Measurements from ENCODE around the gene SUCO. TPM values are rescaled to one million over a fixed set of nuclear protein-coding genes. Genes with fewer than 3 reads are reported as not detected.

Gene SUCO
- total RNA-seq, 1 experiment from 2014 or later = 32.9 TPM

DNA sequence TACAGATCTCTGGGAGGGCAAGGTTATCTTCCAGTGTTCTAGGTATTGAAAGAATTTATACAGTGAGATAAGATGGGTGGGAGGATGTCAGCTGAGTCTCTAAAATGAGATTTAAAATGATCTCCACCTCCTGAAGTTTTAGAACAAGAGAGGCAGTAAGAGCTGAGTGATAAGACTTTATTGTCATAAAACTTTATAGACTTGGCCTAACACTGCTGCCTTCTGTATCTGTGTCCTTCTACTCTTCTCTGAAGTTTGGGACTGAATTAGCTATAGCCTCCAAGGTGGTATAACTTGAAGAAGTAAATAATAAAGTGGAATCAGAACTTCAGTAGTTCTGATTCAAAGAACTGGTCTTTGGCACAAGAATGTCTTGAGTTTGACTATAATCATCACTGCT, 48.3 kb downstream of the SUCO start:
- POLR2A ChIA-PET (ENCODE audit: low non-redundant PET) = no interaction called here
- intact Hi-C loops (cut with micrococcal nuclease; ENCODE audit: unreplicated experiment) = no loop called here
- no peak for DNase-seq (ENCODE audit: low spot score)
- no TSS peak for BruUV-seq (replicated peaks)
- Histone ChIP-seq H3K9me3 (ENCODE audit: low read depth, low read length, poor library complexity, severe bottlenecking) (no peaks in the 10 kb centered on the region), H3K36me3 (ENCODE audit: insufficient read depth, low read length, poor library complexity, severe bottlenecking) (peaks cover 3% of the 10 kb centered on the region), H3K4me1 (ENCODE audit: insufficient read depth, low read length, poor library complexity, severe bottlenecking) (peaks cover 10% of the 10 kb centered on the region), H3K4me3 (ENCODE audit: low read depth, low read length, poor library complexity, severe bottlenecking) (no peak overlapping the region), H3K27me3 (replicated peaks; ENCODE audit: insufficient read depth, low read depth, low read length, poor library complexity) (no peaks in the 10 kb centered on the region), H3K27ac (ENCODE audit: low read depth, low read length, poor library complexity, severe bottlenecking) (no peak overlapping the region)
- CTCF ChIA-PET = no interaction called here
- TF ChIP-seq, protein P1, sequence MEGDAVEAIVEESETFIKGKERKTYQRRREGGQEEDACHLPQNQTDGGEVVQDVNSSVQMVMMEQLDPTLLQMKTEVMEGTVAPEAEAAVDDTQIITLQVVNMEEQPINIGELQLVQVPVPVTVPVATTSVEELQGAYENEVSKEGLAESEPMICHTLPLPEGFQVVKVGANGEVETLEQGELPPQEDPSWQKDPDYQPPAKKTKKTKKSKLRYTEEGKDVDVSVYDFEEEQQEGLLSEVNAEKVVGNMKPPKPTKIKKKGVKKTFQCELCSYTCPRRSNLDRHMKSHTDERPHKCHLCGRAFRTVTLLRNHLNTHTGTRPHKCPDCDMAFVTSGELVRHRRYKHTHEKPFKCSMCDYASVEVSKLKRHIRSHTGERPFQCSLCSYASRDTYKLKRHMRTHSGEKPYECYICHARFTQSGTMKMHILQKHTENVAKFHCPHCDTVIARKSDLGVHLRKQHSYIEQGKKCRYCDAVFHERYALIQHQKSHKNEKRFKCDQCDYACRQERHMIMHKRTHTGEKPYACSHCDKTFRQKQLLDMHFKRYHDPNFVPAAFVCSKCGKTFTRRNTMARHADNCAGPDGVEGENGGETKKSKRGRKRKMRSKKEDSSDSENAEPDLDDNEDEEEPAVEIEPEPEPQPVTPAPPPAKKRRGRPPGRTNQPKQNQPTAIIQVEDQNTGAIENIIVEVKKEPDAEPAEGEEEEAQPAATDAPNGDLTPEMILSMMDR (conservative IDR thresholded peaks at IDR 0.05; ENCODE audit: low read depth, low read length) = no peak
- TF ChIP-seq EZH2 (IDR thresholded peaks at IDR 0.05; ENCODE audit: borderline replicate concordance, low read depth, low read length, poor library complexity, severe bottlenecking) = no peak

DNA sequence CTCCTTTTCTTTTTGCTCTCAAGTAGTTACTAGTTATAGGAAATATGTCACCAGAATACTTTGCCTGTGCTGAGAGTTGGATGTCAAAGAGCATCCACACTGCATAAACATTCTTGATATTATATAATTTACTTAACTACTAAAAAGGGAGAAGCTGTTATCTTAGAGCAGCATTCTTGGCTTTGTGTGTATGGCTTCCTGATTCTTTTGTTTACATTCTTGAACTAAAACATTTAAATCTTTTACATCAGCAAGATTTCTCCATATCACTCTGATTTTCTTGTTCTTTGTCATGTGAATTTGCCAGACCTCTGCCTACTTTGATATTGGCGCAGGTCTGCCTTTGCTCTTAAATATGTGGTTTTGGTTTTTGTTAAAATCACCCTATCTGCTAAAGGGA, 48.8 kb downstream of the SUCO start:
- Histone ChIP-seq H3K9me3 (ENCODE audit: low read depth, low read length, poor library complexity, severe bottlenecking) (no peaks in the 10 kb centered on the region), H3K36me3 (ENCODE audit: insufficient read depth, low read length, poor library complexity, severe bottlenecking) (peaks cover 3% of the 10 kb centered on the region), H3K4me3 (ENCODE audit: low read depth, low read length, poor library complexity, severe bottlenecking) (no peak overlapping the region), H3K27me3 (replicated peaks; ENCODE audit: insufficient read depth, low read depth, low read length, poor library complexity) (no peaks in the 10 kb centered on the region), H3K4me1 (ENCODE audit: insufficient read depth, low read length, poor library complexity, severe bottlenecking) (peaks cover 10% of the 10 kb centered on the region), H3K27ac (ENCODE audit: low read depth, low read length, poor library complexity, severe bottlenecking) (no peak overlapping the region)
- DNase-seq (ENCODE audit: low spot score) = no peak
- ChIA-PET POLR2A (ENCODE audit: low non-redundant PET) (no interaction called here), CTCF (no interaction called here)
- intact Hi-C loops (cut with micrococcal nuclease; ENCODE audit: unreplicated experiment) = no loop called here
- no TSS peak for BruUV-seq (replicated peaks)
- TF ChIP-seq, protein P1 (conservative IDR thresholded peaks at IDR 0.05; ENCODE audit: low read depth, low read length) = no peak
- no peak for TF ChIP-seq EZH2 (IDR thresholded peaks at IDR 0.05; ENCODE audit: borderline replicate concordance, low read depth, low read length, poor library complexity, severe bottlenecking)

DNA sequence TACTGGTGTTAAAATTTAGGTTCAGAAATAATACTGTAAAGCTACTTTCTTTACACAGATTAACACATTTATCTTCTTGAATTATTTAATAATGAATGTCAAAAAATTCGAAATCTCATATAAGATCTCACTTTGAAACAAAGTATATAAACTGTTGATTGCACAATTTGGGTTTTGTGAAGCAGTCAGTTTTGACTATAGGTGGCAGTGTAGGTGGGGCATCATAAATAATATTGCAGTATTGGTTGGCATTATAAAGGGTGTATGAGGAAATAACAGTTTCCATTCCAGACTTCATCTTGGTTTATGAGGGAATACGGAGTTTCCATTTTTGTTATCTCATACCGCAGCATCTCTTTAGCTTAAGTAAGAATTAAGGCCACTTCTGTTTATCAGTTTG, 49.9 kb downstream of the SUCO start:
- Histone ChIP-seq H3K4me1 (ENCODE audit: insufficient read depth, low read length, poor library complexity, severe bottlenecking) (peaks cover 14% of the 10 kb centered on the region), H3K4me3 (ENCODE audit: low read depth, low read length, poor library complexity, severe bottlenecking) (no peak overlapping the region), H3K27me3 (replicated peaks; ENCODE audit: insufficient read depth, low read depth, low read length, poor library complexity) (no peaks in the 10 kb centered on the region), H3K36me3 (ENCODE audit: insufficient read depth, low read length, poor library complexity, severe bottlenecking) (peaks cover 3% of the 10 kb centered on the region), H3K9me3 (ENCODE audit: low read depth, low read length, poor library complexity, severe bottlenecking) (no peaks in the 10 kb centered on the region), H3K27ac (ENCODE audit: low read depth, low read length, poor library complexity, severe bottlenecking) (no peak overlapping the region)
- ChIA-PET POLR2A (ENCODE audit: low non-redundant PET) (no interaction called here), CTCF (no interaction called here)
- no TSS peak for BruUV-seq (replicated peaks)
- no peak for DNase-seq (ENCODE audit: low spot score)
- TF ChIP-seq, protein P1 (conservative IDR thresholded peaks at IDR 0.05; ENCODE audit: low read depth, low read length) = 0 out of 2 replicates have a peak, but pooled peaks have one; percentile 17
- TF ChIP-seq EZH2 (IDR thresholded peaks at IDR 0.05; ENCODE audit: borderline replicate concordance, low read depth, low read length, poor library complexity, severe bottlenecking) = no peak
- intact Hi-C loops (cut with micrococcal nuclease; ENCODE audit: unreplicated experiment) = no loop called here
